IPS-20b (cell line): ENCODE measurements around the gene PHYH.

Experiments
- H3K27ac ChIP-seq: one replicate; pipeline ENCODE4 v1.5.1; 2013; ENCODE audit warnings: low read length
- H3K27me3 ChIP-seq: 2 replicates; pipeline ENCODE4 v1.6.1; 2013; ENCODE audit warnings: mild to moderate bottlenecking, low read length, inconsistent platforms; ENCODE audit not compliant: insufficient read depth
- H3K36me3 ChIP-seq: 2 replicates; pipeline ENCODE4 v1.6.1; 2013; ENCODE audit warnings: low read depth, mild to moderate bottlenecking, inconsistent platforms, low read length, moderate library complexity; ENCODE audit not compliant: insufficient read depth
- H3K4me1 ChIP-seq: 2 replicates; pipeline ENCODE4 v1.6.1; 2013; ENCODE audit warnings: mild to moderate bottlenecking, control low read depth, inconsistent platforms, low read length, moderate library complexity; ENCODE audit not compliant: insufficient read depth
- H3K4me3 ChIP-seq: 2 replicates; pipeline ENCODE4 v1.5.1; 2013; ENCODE audit warnings: mild to moderate bottlenecking, low read length, inconsistent platforms
- H3K9ac ChIP-seq: 2 replicates; pipeline ENCODE4 v1.6.1; 2013; ENCODE audit warnings: low read depth, mild to moderate bottlenecking, inconsistent platforms, low read length, moderate library complexity
- H3K9me3 ChIP-seq: 2 replicates; pipeline ENCODE4 v1.6.1; 2013; ENCODE audit warnings: mild to moderate bottlenecking, low read depth, low read length, inconsistent platforms; ENCODE audit not compliant: insufficient read depth

PHYH gene

GRCh38 chr10:13317474-13317873, 17.6 kb upstream of the PHYH start:
- Histone ChIP-seq H3K4me3 (no peak overlapping the region), H3K9me3 (no peaks in the 10 kb centered on the region), H3K27ac (no peak overlapping the region), H3K27me3 (no peaks in the 10 kb centered on the region), H3K36me3 (peaks cover 48% of the 10 kb centered on the region), H3K9ac (no peak overlapping the region), H3K4me1 (no peaks in the 10 kb centered on the region)

DNA sequence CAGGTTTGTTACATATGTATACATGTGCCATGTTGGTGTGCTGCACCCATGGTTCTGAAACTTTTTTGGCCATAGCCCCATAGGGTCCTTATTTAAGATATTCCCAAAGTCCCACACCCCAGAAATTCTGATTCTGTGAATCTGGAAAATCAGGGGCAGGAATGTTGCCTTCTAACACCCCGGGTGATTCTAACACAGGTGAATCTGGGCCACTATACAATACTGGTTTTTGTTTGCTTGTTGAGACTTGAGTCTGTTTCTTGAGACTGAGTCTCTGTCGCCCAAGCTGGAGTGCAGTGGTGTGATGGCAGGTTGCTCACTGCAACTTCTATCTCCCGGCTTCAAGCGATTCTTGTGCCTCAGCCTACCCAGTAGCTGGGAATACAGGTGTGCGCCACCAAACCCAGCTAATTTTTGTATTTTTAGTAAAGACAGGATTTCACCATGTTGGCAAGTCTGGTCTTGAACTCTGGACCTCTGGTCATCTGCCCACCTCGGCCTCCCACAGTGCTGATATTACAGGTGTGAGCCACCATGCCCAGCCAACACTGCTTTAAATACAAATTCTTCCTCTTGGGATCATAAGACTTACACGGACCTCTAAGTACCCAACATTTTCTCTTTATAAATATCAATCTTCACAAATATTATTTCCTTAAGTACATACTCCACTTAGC, 16.9 kb upstream of the PHYH start:
- no peak overlapping the region for H3K27ac ChIP-seq
- H3K9ac ChIP-seq = no peak overlapping the region
- no peaks in the 10 kb centered on the region for H3K27me3 ChIP-seq
- no peaks in the 10 kb centered on the region for H3K4me1 ChIP-seq
- no peaks in the 10 kb centered on the region for H3K9me3 ChIP-seq
- H3K4me3 ChIP-seq = no peak overlapping the region
- H3K36me3 ChIP-seq = peaks cover 41% of the 10 kb centered on the region

DNA sequence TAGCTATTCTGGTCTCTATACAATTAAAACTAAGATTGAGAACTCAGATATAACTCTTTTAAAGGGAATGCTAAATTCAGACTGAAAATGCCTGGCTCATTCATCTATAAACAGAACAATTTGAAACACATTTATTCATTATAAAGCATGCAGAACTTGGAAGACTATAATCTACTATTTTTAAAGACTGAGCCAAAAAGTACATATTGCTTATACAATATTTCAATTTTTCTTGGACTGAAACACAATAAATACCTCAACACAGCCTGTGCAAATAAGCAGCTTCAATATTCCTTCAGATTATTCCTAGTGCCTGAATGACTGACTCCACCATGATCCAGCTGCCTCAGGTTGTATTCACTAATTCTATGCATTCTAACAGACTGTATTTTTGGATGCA, 15.5 kb upstream of the PHYH start:
- no peaks in the 10 kb centered on the region for H3K4me1 ChIP-seq
- no peak overlapping the region for H3K9ac ChIP-seq
- no peak overlapping the region for H3K4me3 ChIP-seq
- peaks cover 27% of the 10 kb centered on the region for H3K36me3 ChIP-seq
- no peak overlapping the region for H3K27ac ChIP-seq
- H3K27me3 ChIP-seq = no peaks in the 10 kb centered on the region
- H3K9me3 ChIP-seq = no peaks in the 10 kb centered on the region

- H3K36me3 ChIP-seq = no peaks in the 10 kb centered on the region
- H3K4me1 ChIP-seq = no peaks in the 10 kb centered on the region
- no peak overlapping the region for H3K4me3 ChIP-seq
- no peak overlapping the region for H3K27ac ChIP-seq
- H3K27me3 ChIP-seq = no peaks in the 10 kb centered on the region
- no peaks in the 10 kb centered on the region for H3K9me3 ChIP-seq
- no peak overlapping the region for H3K9ac ChIP-seq
Observed at GRCh38 chr10:13311177-13311575, 11.3 kb upstream of the PHYH start.

DNA sequence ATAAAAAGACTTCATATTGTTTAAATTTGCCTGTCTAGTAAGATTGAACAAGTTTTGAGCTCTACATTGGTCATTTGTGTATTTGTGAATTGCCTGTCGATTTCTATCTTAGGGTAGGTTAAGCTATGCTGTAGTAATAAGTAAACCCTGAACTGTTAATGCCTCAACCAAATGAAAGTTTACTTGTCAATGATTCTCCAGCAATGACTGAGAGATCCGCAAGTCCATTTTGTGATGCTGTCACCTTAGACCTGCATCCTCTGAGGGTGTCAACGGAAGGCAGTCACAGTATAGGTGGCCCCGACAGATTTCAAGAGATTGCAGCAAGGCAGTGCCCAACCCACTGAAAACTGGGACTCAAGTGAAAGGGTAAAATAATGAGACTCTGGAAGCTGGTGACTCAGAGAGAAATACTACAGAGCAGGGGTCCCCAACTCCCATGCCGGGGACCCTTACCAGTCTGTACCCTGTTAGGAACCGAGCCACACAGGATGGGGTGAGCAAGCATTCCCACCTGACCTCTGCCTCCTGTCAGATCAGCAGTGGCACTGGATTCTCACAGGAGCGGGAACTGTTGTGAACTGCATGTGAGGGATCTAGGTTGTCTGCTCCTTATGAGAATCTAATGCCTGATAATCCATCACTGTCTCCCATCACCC, 10.8 kb upstream of the PHYH start:
- no peaks in the 10 kb centered on the region for H3K4me1 ChIP-seq
- no peaks in the 10 kb centered on the region for H3K36me3 ChIP-seq
- H3K9me3 ChIP-seq = no peaks in the 10 kb centered on the region
- H3K4me3 ChIP-seq = no peak overlapping the region
- no peak overlapping the region for H3K9ac ChIP-seq
- H3K27me3 ChIP-seq = no peaks in the 10 kb centered on the region
- H3K27ac ChIP-seq = no peak overlapping the region

GRCh38 chr10:13309792-13310191, 9.9 kb upstream of the PHYH start:
- Histone ChIP-seq H3K4me1 (no peaks in the 10 kb centered on the region), H3K27ac (no peak overlapping the region), H3K4me3 (no peak overlapping the region), H3K27me3 (no peaks in the 10 kb centered on the region), H3K36me3 (no peaks in the 10 kb centered on the region), H3K9me3 (no peaks in the 10 kb centered on the region), H3K9ac (no peak overlapping the region)

DNA sequence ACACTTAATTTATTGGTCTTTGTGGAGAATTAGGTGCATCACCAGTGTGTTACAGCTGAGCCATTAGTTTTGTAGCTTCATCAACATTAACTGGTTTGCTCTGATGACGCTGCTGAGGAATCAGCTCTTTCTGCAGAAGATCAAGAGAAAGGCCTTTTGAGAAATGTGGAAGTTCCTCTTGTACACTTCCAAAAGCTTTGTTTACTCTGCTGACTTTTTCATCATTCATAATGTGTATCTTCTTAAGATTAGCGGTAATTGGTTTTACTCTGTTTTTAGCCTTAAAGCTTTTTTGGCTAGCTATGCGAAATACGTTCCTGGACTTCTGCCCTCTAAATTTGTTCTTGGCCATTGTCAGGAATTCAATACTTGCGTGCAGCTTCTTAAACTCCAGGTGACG, 8.2 kb upstream of the PHYH start:
- H3K4me1 ChIP-seq = no peaks in the 10 kb centered on the region
- H3K36me3 ChIP-seq = no peaks in the 10 kb centered on the region
- H3K4me3 ChIP-seq = no peak overlapping the region
- no peaks in the 10 kb centered on the region for H3K27me3 ChIP-seq
- H3K9ac ChIP-seq = no peak overlapping the region
- H3K27ac ChIP-seq = no peak overlapping the region
- no peaks in the 10 kb centered on the region for H3K9me3 ChIP-seq

DNA sequence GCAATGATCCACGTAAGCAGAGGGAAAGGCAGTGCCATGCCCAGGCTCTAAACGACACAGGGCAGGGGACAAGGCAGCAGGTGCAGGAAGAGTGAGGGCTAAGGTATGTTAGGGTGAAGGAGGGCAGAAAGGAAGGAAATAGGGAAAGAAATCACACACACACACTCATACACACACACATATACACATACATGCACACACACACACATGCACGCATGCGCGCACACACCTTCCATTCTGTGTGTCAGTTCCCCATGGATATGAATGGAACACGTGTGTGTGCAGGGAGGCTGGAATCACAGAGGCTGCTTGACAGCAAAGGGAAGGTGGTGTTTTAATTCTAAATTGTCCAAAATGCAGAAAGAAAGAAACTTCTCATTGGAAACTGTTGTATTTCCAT, 6.2 kb upstream of the PHYH start:
- Histone ChIP-seq H3K9ac (no peak overlapping the region), H3K4me1 (no peaks in the 10 kb centered on the region; the same call in 1 of the 2 replicates), H3K27ac (no peak overlapping the region), H3K4me3 (no peak overlapping the region), H3K9me3 (no peaks in the 10 kb centered on the region), H3K36me3 (no peaks in the 10 kb centered on the region), H3K27me3 (no peaks in the 10 kb centered on the region)

GRCh38 chr10:13302821-13303555, 3.1 kb upstream of the PHYH start:
- H3K27me3 ChIP-seq = peaks cover 6% of the 10 kb centered on the region
- no peak overlapping the region for H3K4me3 ChIP-seq
- no peak overlapping the region for H3K9ac ChIP-seq
- no peak overlapping the region for H3K27ac ChIP-seq
- no peaks in the 10 kb centered on the region; the same call in 1 of the 2 replicates for H3K4me1 ChIP-seq
- H3K36me3 ChIP-seq = no peaks in the 10 kb centered on the region
- H3K9me3 ChIP-seq = no peaks in the 10 kb centered on the region

DNA sequence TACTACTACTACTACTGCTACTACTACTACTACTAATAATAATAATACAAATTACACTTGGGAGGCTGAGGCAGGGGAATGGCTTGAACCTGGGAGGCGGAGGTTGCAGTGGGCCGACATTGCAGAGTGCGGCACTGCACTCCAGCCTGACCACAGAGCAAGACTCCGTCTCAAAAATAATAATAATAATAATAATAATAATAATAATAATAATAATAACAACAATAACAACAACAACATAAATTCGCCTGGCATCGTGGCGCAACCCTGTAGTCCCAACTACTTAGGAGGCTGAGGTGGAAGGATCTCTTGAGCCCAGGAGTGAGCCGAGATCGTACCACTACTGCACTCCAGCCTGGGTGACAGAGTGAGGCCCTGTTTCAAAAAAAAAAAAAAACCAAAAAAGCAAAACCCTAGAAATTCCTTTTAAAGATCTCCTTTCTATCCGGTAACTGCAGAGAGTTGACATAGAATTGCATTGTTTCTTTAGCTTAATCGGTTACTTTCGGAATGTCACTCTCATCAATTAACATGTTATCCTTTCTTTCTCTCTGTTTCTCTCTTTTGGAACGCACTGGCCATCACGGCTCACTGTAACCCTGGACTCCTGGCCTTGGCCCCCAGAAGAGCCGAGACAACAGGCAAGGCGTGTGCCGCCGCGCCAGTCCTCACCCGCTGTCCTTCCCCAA, 972 bp downstream of the PHYH start:
- Histone ChIP-seq H3K9me3 (no peaks in the 10 kb centered on the region), H3K4me1 (no peaks in the 10 kb centered on the region; the same call in 1 of the 2 replicates), H3K27me3 (peaks cover 6% of the 10 kb centered on the region), H3K36me3 (no peaks in the 10 kb centered on the region), H3K4me3 (peak overlapping the region; percentile 65), H3K9ac (peak overlapping the region; percentile 49; the same call in 1 of the 2 replicates), H3K27ac (no peak overlapping the region)

DNA sequence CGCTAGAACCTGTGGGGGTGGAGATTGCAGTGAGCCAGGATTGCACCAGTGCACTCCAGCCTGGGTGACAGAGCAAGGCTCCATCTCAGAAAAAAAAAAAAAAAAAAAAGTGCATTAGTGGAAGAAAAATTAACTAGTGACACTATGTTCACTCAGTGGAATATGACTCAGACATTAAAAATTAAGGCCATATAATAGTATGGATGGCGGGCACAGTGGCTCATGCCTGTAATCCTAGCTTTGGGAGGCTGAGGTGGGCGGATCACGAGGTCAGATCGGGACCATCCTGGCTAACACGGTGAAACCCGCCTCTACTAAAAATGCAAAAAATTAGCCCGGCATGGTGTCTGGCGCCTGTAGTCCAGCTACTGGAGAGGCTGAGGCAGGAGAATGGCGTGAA, 3.4 kb downstream of the PHYH start:
- Histone ChIP-seq H3K4me1 (no peaks in the 10 kb centered on the region; the same call in 1 of the 2 replicates), H3K36me3 (no peaks in the 10 kb centered on the region), H3K27me3 (peaks cover 6% of the 10 kb centered on the region), H3K4me3 (no peak overlapping the region), H3K27ac (no peak overlapping the region), H3K9me3 (no peaks in the 10 kb centered on the region), H3K9ac (no peak overlapping the region)
